HepG2 (cell line): ENCODE measurements around the gene ESYT1. TPM values are rescaled to one million over a fixed set of nuclear protein-coding genes. Genes with fewer than 3 reads are reported as not detected.

Experiments used
- SIX4 ChIP-seq: sonication (generic); formaldehyde crosslinking; IDR thresholded peaks from 2 replicates; pipeline ENCODE4 v1.4.0; 2020; ENCODE audit warnings: missing genetic modification reagents
- SP1 ChIP-seq, 2 experiments: fragments of 450-650 bp in 1 of 2; sonication (generic) in 1 of 2; formaldehyde crosslinking in 1 of 2; IDR thresholded peaks; 2 replicates each; pipeline versions ENCODE4 v1.4.0 to v1.6.1; 2016 to 2020; ENCODE audit warnings: missing genetic modification reagents in 1 of 2
- ZBTB20 ChIP-seq: sonication (generic); formaldehyde crosslinking; IDR thresholded peaks from 2 replicates; pipeline ENCODE4 v1.8.1; 2023; ENCODE audit warnings: missing genetic modification reagents, low read depth, mild to moderate bottlenecking, borderline replicate concordance
- ZBTB37 ChIP-seq: sonication (generic); formaldehyde crosslinking; IDR thresholded peaks from 2 replicates; pipeline ENCODE4 v1.4.0; 2020; ENCODE audit warnings: mild to moderate bottlenecking, missing genetic modification reagents
- ZNF136 ChIP-seq: sonication (generic); formaldehyde crosslinking; IDR thresholded peaks from 2 replicates; pipeline ENCODE4 v1.8.1; 2022; ENCODE audit warnings: low read depth, mild to moderate bottlenecking, moderate library complexity, missing genetic modification reagents
- ZNF572 ChIP-seq: sonication (generic); formaldehyde crosslinking; IDR thresholded peaks from 2 replicates; pipeline ENCODE4 v1.5.1; 2020; ENCODE audit warnings: mild to moderate bottlenecking, missing genetic modification reagents
- ZNF629 ChIP-seq: sonication (generic); formaldehyde crosslinking; conservative IDR thresholded peaks from 2 replicates; pipeline ENCODE4 v1.5.0; 2020; ENCODE audit warnings: missing genetic modification reagents
- ZNF781 ChIP-seq: sonication (generic); formaldehyde crosslinking; IDR thresholded peaks from 2 replicates; pipeline ENCODE4 v1.5.1; 2020; ENCODE audit warnings: borderline replicate concordance, mild to moderate bottlenecking, missing genetic modification reagents; ENCODE audit errors: not compliant biosample characterization
- polyA plus RNA-seq, 8 experiments: library from polyadenylated mRNA; depleted of rRNA in 3 of 8; stranded (reverse) in 7 of 8; unstranded in 1 of 8; fragments of >200 nt; fragmentation: Illumina TruSeq in 4 of 8; extraction: Trizol in 4 of 8; gene quantifications; 2 replicates each; pipeline versions ENCODE4 v1.2.1 to v1.2.3, GENCODE V29; 2011 to 2016; ENCODE audit warnings: low read depth in 4 of 8, missing spikeins in 1 of 8, mixed read lengths in 1 of 8; ENCODE audit not compliant: insufficient read depth in 1 of 8
- total RNA-seq, 5 experiments: library from RNA; depleted of rRNA; stranded (reverse); fragments of >200 nt; fragmentation: Illumina TruSeq; extraction: Trizol; gene quantifications; 2 replicates each; pipeline ENCODE4 v1.2.3, GENCODE V29; 2016; ENCODE audit warnings: low read depth in 1 of 5
- TF ChIP-seq, protein P1 (sequence below): sonication (generic); formaldehyde crosslinking; IDR thresholded peaks from 2 replicates; pipeline ENCODE4 v1.8.1; 2023; ENCODE audit warnings: missing genetic modification reagents, mild to moderate bottlenecking, borderline replicate concordance
- TF ChIP-seq, protein P2 (sequence below): IDR thresholded peaks from 2 replicates; pipeline ENCODE4 v1.4.0; 2020; ENCODE audit warnings: mild to moderate bottlenecking, missing genetic modification reagents
- TF ChIP-seq, protein P3 (sequence below): sonication (generic); formaldehyde crosslinking; IDR thresholded peaks from 2 replicates; pipeline ENCODE4 v1.4.0; 2020; ENCODE audit warnings: missing genetic modification reagents
- TF ChIP-seq, protein P4 (sequence below): sonication (generic); formaldehyde crosslinking; IDR thresholded peaks from 2 replicates; pipeline ENCODE4 v1.4.0; 2020; ENCODE audit warnings: missing genetic modification reagents

Gene ESYT1
- total and polyA plus RNA-seq, 2 of the 13 experiments (the other 11 are each of a cell fraction or from before 2014, with no cell fraction given), result 66.9 to 71.0 TPM

DNA sequence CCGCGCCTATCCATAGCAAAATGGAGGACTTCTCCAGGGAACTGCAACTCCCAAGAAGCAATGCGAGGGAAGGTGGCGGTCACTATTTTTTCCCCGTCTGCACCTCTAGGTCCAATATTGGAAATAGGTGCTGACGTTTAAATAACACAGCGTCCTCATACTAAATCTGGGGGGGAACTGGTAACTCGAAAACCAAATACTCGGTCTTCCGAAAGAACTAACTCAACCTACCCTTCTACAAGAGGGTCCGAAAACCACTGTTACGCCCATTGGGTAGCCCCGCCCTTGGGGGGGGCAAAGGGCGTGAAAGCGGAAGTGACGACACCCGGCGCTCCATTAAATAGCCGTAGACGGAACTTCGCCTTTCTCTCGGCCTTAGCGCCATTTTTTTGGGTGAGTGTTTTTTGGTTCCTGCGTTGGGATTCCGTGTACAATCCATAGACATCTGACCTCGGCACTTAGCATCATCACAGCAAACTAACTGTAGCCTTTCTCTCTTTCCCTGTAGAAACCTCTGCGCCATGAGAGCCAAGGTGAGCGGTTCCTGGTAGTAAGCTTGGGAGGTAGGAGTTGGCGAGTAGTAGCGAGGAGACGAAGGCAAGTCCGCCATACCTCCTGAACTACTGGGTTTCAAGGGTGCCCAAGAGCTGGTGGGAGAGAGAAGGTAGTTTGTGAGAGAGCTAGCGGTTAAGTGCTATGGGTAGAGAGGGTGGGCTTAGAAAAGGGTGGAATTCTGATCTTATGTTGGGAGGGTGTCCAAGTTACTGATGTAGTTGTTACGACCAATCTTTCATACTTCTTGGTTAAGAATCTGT, 11.6 kb upstream of the ESYT1 start, which contains the start of gene RPL41 (continued):
- TF ChIP-seq SP1 (IDR thresholded peaks at IDR 0.05) (no peak), SP1 (CRISPR knock-in tag; IDR thresholded peaks at IDR 0.05) (peak; percentile 88), ZNF136 (no peak), ZNF572 (no peak), SIX4 (CRISPR knock-in tag) (0 out of 2 replicates have a peak, but pooled peaks have one; percentile 14), ZNF781 (CRISPR knock-in tag) (no peak), ZBTB20 (CRISPR knock-in tag) (no peak), ZBTB37 (CRISPR knock-in tag) (no peak), ZNF629 (CRISPR knock-in tag) (0 out of 2 replicates have a peak, but pooled peaks have one; percentile 24)
- TF ChIP-seq, protein P1, sequence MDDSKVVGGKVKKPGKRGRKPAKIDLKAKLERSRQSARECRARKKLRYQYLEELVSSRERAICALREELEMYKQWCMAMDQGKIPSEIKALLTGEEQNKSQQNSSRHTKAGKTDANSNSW (CRISPR knock-in tag), result no peak
- TF ChIP-seq, protein P2, sequence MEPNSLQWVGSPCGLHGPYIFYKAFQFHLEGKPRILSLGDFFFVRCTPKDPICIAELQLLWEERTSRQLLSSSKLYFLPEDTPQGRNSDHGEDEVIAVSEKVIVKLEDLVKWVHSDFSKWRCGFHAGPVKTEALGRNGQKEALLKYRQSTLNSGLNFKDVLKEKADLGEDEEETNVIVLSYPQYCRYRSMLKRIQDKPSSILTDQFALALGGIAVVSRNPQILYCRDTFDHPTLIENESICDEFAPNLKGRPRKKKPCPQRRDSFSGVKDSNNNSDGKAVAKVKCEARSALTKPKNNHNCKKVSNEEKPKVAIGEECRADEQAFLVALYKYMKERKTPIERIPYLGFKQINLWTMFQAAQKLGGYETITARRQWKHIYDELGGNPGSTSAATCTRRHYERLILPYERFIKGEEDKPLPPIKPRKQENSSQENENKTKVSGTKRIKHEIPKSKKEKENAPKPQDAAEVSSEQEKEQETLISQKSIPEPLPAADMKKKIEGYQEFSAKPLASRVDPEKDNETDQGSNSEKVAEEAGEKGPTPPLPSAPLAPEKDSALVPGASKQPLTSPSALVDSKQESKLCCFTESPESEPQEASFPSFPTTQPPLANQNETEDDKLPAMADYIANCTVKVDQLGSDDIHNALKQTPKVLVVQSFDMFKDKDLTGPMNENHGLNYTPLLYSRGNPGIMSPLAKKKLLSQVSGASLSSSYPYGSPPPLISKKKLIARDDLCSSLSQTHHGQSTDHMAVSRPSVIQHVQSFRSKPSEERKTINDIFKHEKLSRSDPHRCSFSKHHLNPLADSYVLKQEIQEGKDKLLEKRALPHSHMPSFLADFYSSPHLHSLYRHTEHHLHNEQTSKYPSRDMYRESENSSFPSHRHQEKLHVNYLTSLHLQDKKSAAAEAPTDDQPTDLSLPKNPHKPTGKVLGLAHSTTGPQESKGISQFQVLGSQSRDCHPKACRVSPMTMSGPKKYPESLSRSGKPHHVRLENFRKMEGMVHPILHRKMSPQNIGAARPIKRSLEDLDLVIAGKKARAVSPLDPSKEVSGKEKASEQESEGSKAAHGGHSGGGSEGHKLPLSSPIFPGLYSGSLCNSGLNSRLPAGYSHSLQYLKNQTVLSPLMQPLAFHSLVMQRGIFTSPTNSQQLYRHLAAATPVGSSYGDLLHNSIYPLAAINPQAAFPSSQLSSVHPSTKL (CRISPR knock-in tag), result peak; percentile 52; the same call in 1 of the 2 replicates
- TF ChIP-seq, protein P3, sequence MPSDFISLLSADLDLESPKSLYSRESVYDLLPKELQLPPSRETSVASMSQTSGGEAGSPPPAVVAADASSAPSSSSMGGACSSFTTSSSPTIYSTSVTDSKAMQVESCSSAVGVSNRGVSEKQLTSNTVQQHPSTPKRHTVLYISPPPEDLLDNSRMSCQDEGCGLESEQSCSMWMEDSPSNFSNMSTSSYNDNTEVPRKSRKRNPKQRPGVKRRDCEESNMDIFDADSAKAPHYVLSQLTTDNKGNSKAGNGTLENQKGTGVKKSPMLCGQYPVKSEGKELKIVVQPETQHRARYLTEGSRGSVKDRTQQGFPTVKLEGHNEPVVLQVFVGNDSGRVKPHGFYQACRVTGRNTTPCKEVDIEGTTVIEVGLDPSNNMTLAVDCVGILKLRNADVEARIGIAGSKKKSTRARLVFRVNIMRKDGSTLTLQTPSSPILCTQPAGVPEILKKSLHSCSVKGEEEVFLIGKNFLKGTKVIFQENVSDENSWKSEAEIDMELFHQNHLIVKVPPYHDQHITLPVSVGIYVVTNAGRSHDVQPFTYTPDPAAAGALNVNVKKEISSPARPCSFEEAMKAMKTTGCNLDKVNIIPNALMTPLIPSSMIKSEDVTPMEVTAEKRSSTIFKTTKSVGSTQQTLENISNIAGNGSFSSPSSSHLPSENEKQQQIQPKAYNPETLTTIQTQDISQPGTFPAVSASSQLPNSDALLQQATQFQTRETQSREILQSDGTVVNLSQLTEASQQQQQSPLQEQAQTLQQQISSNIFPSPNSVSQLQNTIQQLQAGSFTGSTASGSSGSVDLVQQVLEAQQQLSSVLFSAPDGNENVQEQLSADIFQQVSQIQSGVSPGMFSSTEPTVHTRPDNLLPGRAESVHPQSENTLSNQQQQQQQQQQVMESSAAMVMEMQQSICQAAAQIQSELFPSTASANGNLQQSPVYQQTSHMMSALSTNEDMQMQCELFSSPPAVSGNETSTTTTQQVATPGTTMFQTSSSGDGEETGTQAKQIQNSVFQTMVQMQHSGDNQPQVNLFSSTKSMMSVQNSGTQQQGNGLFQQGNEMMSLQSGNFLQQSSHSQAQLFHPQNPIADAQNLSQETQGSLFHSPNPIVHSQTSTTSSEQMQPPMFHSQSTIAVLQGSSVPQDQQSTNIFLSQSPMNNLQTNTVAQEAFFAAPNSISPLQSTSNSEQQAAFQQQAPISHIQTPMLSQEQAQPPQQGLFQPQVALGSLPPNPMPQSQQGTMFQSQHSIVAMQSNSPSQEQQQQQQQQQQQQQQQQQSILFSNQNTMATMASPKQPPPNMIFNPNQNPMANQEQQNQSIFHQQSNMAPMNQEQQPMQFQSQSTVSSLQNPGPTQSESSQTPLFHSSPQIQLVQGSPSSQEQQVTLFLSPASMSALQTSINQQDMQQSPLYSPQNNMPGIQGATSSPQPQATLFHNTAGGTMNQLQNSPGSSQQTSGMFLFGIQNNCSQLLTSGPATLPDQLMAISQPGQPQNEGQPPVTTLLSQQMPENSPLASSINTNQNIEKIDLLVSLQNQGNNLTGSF (CRISPR knock-in tag), result 0 out of 2 replicates have a peak, but pooled peaks have one; percentile 68
- TF ChIP-seq, protein P4, sequence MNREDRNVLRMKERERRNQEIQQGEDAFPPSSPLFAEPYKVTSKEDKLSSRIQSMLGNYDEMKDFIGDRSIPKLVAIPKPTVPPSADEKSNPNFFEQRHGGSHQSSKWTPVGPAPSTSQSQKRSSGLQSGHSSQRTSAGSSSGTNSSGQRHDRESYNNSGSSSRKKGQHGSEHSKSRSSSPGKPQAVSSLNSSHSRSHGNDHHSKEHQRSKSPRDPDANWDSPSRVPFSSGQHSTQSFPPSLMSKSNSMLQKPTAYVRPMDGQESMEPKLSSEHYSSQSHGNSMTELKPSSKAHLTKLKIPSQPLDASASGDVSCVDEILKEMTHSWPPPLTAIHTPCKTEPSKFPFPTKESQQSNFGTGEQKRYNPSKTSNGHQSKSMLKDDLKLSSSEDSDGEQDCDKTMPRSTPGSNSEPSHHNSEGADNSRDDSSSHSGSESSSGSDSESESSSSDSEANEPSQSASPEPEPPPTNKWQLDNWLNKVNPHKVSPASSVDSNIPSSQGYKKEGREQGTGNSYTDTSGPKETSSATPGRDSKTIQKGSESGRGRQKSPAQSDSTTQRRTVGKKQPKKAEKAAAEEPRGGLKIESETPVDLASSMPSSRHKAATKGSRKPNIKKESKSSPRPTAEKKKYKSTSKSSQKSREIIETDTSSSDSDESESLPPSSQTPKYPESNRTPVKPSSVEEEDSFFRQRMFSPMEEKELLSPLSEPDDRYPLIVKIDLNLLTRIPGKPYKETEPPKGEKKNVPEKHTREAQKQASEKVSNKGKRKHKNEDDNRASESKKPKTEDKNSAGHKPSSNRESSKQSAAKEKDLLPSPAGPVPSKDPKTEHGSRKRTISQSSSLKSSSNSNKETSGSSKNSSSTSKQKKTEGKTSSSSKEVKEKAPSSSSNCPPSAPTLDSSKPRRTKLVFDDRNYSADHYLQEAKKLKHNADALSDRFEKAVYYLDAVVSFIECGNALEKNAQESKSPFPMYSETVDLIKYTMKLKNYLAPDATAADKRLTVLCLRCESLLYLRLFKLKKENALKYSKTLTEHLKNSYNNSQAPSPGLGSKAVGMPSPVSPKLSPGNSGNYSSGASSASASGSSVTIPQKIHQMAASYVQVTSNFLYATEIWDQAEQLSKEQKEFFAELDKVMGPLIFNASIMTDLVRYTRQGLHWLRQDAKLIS (CRISPR knock-in tag), result peak; percentile 88
